HAP-1 (cell line): ENCODE measurements around the gene ESYT3.
"Not testable (repeated sequence)": the region's sequence is repeated elsewhere in the genome, so short reads cannot be mapped to it uniquely, and the experiment has no call there.

Experiments
- DNase-seq, 2 experiments: peaks; one replicate each; pipeline ENCODE4 v3.0.0-alpha.2; 2016 to 2020; ENCODE audit warnings: low spot score in 2 of 2
- H3K27me3 ChIP-seq: fragments of 250-450 bp; sonication (Bioruptor Pico); 2 replicates; pipeline ENCODE4 v1.5.1; 2020; ENCODE audit warnings: low read depth, mild to moderate bottlenecking, moderate library complexity
- H3K36me3 ChIP-seq: fragments of 250-450 bp; sonication (Bioruptor Pico); replicated peaks from 2 replicates; pipeline ENCODE4 v1.5.1; 2020; ENCODE audit warnings: mild to moderate bottlenecking
- H3K4me1 ChIP-seq: fragments of 250-450 bp; sonication (Bioruptor Pico); 2 replicates; pipeline ENCODE4 v1.5.1; 2020; ENCODE audit warnings: mild to moderate bottlenecking
- H3K4me3 ChIP-seq: fragments of 250-450 bp; sonication (Bioruptor Pico); 2 replicates; pipeline ENCODE4 v1.5.1; 2020; ENCODE audit warnings: mild to moderate bottlenecking, moderate library complexity
- H3K9me3 ChIP-seq: fragments of 250-450 bp; sonication (Bioruptor Pico); 2 replicates; pipeline ENCODE4 v1.5.1; 2020; ENCODE audit warnings: mild to moderate bottlenecking, moderate library complexity
- in situ Hi-C: fragments of 300-500 bp; cut with MboI; formaldehyde crosslinking; loops from 3 replicates; pipeline ENCODE4 v1.14.3; 2020; ENCODE audit warnings: low sequenced_read_pairs, inconsistent platforms, mixed read lengths

Gene ESYT3

DNA sequence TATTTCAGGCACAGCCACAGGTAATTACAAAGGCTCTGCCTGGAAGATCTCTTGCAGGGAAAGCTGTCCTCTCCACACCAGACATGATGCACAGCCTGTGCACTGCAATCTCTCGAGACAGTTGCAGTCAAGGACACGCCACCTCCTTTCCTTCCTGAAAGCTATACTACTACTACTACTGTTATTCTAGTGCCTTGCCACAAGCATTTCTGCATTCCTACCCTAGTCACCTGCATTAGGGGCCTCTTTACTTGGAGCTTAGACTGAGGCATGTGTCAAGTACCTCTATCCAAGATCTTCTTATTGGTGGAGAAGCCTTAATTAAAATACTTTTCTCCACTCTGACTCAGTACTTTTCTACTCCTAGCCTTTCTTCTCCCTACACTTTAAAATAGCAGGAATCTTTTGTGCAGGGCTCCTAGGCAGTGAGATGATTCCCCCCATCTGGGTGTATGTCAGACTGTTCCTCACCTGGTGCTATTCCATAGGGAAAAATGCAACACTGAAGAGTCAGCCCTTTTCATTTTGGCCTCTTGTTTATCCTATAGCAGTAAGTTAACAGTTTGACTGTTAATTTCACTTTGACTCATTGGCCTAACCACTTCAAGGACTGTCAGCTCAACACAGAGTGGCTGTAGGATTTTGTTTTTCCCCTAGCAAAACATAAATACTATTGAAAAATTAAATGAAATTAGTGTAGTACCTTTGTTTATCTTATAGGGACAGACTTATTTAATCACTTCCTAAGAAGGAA, 78.9 kb downstream of the ESYT3 start:
- no peaks in the 10 kb centered on the region; the same call in 1 of the 2 replicates for H3K9me3 ChIP-seq
- no peaks in the 10 kb centered on the region; the same call in 1 of the 2 replicates for H3K4me1 ChIP-seq
- in situ Hi-C loops = no loop called here
- no peaks in the 10 kb centered on the region for H3K27me3 ChIP-seq
- DNase-seq = no peak
- H3K36me3 ChIP-seq = peaks cover 2% of the 10 kb centered on the region; the same call in 1 of the 2 replicates
- no peak overlapping the region for H3K4me3 ChIP-seq

DNA sequence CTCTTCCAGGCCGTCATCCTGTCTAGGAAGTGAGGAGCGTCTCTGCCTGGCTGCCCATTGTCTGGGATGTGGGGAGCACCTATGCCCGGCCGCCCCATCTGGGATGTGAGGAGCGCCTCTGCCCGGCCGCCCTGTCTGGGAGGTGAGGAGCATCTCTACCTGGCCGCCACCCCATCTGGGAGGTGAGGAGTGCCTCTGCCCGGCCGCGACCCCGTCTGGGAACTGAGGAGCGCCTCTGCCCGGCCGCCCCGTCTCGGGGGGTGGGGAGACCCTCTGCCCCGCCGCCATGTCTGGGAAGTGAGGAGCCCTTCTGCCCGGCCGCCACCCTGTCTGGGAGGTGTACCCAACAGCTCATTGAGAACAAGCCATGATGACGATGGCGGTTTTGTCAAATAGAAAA, 87.0 kb downstream of the ESYT3 start:
- H3K9me3 ChIP-seq, H3K4me1 ChIP-seq, H3K36me3 ChIP-seq, H3K27me3 ChIP-seq, H3K4me3 ChIP-seq, in situ Hi-C loops, DNase-seq: not testable (repeated sequence)
